HepG2 (cell line): ENCODE results near the gene TBC1D16. TPM values are rescaled to one million over a fixed set of nuclear protein-coding genes. Genes with fewer than 3 reads are reported as not detected.

Experiments
- ARNT2 ChIP-seq: sonication (generic); formaldehyde crosslinking; IDR thresholded peaks from 2 replicates; pipeline ENCODE4 v1.8.0; 2022; ENCODE audit warnings: mild to moderate bottlenecking, low read depth, missing genetic modification reagents, moderate library complexity
- GMEB1 ChIP-seq: sonication (generic); formaldehyde crosslinking; IDR thresholded peaks from 2 replicates; pipeline ENCODE4 v1.5.1; 2020; ENCODE audit warnings: missing genetic modification reagents, mild to moderate bottlenecking, borderline replicate concordance
- KAT7 ChIP-seq: IDR thresholded peaks from 2 replicates; pipeline ENCODE4 v1.6.1; 2018; ENCODE audit warnings: borderline replicate concordance, missing compliant biosample characterization
- KLF13 ChIP-seq: sonication (generic); formaldehyde crosslinking; IDR thresholded peaks from 2 replicates; pipeline ENCODE4 v1.4.0; 2020; ENCODE audit warnings: mild to moderate bottlenecking, missing genetic modification reagents
- MEF2D ChIP-seq: sonication (generic); formaldehyde crosslinking; IDR thresholded peaks from 2 replicates; pipeline ENCODE4 v1.5.1; 2020; ENCODE audit warnings: mild to moderate bottlenecking, missing genetic modification reagents
- PAX8 ChIP-seq: sonication (generic); formaldehyde crosslinking; IDR thresholded peaks from 2 replicates; pipeline ENCODE4 v1.8.0; 2022; ENCODE audit warnings: mild to moderate bottlenecking, missing genetic modification reagents, borderline replicate concordance
- RFXAP ChIP-seq: sonication (generic); formaldehyde crosslinking; IDR thresholded peaks from 2 replicates; pipeline ENCODE4 v1.4.0; 2020; ENCODE audit warnings: missing genetic modification reagents, borderline replicate concordance
- SMARCE1 ChIP-seq: fragments of 450-650 bp; IDR thresholded peaks from 2 replicates; pipeline ENCODE4 v1.6.1; 2017; ENCODE audit warnings: borderline replicate concordance
- SOX6 ChIP-seq, 2 experiments: fragments of 450-650 bp in 1 of 2; sonication (generic) in 1 of 2; formaldehyde crosslinking in 1 of 2; IDR thresholded peaks; 2 replicates each; pipeline versions ENCODE4 v1.4.0 to v1.6.1; 2017 to 2020; ENCODE audit warnings: antibody characterized with exemption in 1 of 2, mild to moderate bottlenecking in 1 of 2, missing genetic modification reagents in 1 of 2
- SRSF1 ChIP-seq: fragments of 200-400 bp; formaldehyde crosslinking; optimal IDR thresholded peaks from 2 replicates; pipeline ENCODE3; 2017; ENCODE audit warnings: mild to moderate bottlenecking, low read depth, low read length, moderate library complexity
- THAP11 ChIP-seq: IDR thresholded peaks from 2 replicates; pipeline ENCODE4 v1.6.1; 2016; ENCODE audit warnings: missing biosample characterization, missing genetic modification reagents
- ZBTB21 ChIP-seq: sonication (generic); formaldehyde crosslinking; IDR thresholded peaks from 2 replicates; pipeline ENCODE4 v1.4.0; 2020; ENCODE audit warnings: missing genetic modification reagents
- ZMYM2 ChIP-seq: sonication (generic); formaldehyde crosslinking; IDR thresholded peaks from 2 replicates; pipeline ENCODE4 v1.8.0; 2022; ENCODE audit warnings: mild to moderate bottlenecking, missing genetic modification reagents
- ZNF138 ChIP-seq: sonication (generic); formaldehyde crosslinking; IDR thresholded peaks from 2 replicates; pipeline ENCODE4 v1.5.0; 2020; ENCODE audit warnings: mild to moderate bottlenecking, low read depth, missing genetic modification reagents
- ZNF180 ChIP-seq: sonication (generic); formaldehyde crosslinking; IDR thresholded peaks from 2 replicates; pipeline ENCODE4 v1.4.0; 2020; ENCODE audit warnings: low read depth, missing genetic modification reagents, borderline replicate concordance
- ZNF382 ChIP-seq: sonication (generic); formaldehyde crosslinking; IDR thresholded peaks from 2 replicates; pipeline ENCODE4 v1.5.0; 2020; ENCODE audit warnings: missing genetic modification reagents, mild to moderate bottlenecking, borderline replicate concordance
- ZNF549 ChIP-seq: sonication (generic); formaldehyde crosslinking; IDR thresholded peaks from 2 replicates; pipeline ENCODE4 v1.5.0; 2020; ENCODE audit warnings: missing genetic modification reagents
- ZNF607 ChIP-seq: sonication (generic); formaldehyde crosslinking; IDR thresholded peaks from 2 replicates; pipeline ENCODE4 v1.5.1; 2020; ENCODE audit warnings: missing genetic modification reagents, mild to moderate bottlenecking, borderline replicate concordance
- ZSCAN30 ChIP-seq: sonication (generic); formaldehyde crosslinking; IDR thresholded peaks from 2 replicates; pipeline ENCODE4 v1.5.0; 2020; ENCODE audit warnings: mild to moderate bottlenecking, missing genetic modification reagents
- polyA plus RNA-seq, 8 experiments: library from polyadenylated mRNA; depleted of rRNA in 3 of 8; stranded (reverse) in 7 of 8; unstranded in 1 of 8; fragments of >200 nt; fragmentation: Illumina TruSeq in 4 of 8; extraction: Trizol in 4 of 8; gene quantifications; 2 replicates each; pipeline versions ENCODE4 v1.2.1 to v1.2.3, GENCODE V29; 2011 to 2016; ENCODE audit warnings: low read depth in 4 of 8, missing spikeins in 1 of 8, mixed read lengths in 1 of 8; ENCODE audit not compliant: insufficient read depth in 1 of 8
- total RNA-seq, 5 experiments: library from RNA; depleted of rRNA; stranded (reverse); fragments of >200 nt; fragmentation: Illumina TruSeq; extraction: Trizol; gene quantifications; 2 replicates each; pipeline ENCODE4 v1.2.3, GENCODE V29; 2016; ENCODE audit warnings: low read depth in 1 of 5
- TF ChIP-seq, protein P1 (sequence below): sonication (generic); formaldehyde crosslinking; IDR thresholded peaks from 2 replicates; pipeline ENCODE4 v1.8.1; 2022; ENCODE audit warnings: mild to moderate bottlenecking, missing genetic modification reagents
- TF ChIP-seq, protein P2 (sequence below): sonication (generic); formaldehyde crosslinking; IDR thresholded peaks from 2 replicates; pipeline ENCODE4 v1.4.0; 2020; ENCODE audit warnings: missing genetic modification reagents
- TF ChIP-seq, protein P3 (sequence below): sonication (generic); formaldehyde crosslinking; IDR thresholded peaks from 2 replicates; pipeline ENCODE4 v1.4.0; 2020; ENCODE audit warnings: missing genetic modification reagents
- TF ChIP-seq, protein P4 (sequence below): sonication (generic); formaldehyde crosslinking; IDR thresholded peaks from 2 replicates; pipeline ENCODE4 v1.5.0; 2020; ENCODE audit warnings: missing genetic modification reagents, mild to moderate bottlenecking, borderline replicate concordance

TBC1D16 gene
- total and polyA plus RNA-seq, 2 of the 13 experiments (the other 11 are each of a cell fraction or from before 2014, with no cell fraction given) = 14.9 to 24.9 TPM

- TF ChIP-seq, protein P1, sequence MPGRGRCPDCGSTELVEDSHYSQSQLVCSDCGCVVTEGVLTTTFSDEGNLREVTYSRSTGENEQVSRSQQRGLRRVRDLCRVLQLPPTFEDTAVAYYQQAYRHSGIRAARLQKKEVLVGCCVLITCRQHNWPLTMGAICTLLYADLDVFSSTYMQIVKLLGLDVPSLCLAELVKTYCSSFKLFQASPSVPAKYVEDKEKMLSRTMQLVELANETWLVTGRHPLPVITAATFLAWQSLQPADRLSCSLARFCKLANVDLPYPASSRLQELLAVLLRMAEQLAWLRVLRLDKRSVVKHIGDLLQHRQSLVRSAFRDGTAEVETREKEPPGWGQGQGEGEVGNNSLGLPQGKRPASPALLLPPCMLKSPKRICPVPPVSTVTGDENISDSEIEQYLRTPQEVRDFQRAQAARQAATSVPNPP (CRISPR knock-in tag) = no peak
- no peak for TF ChIP-seq KLF13 (CRISPR knock-in tag)
- TF ChIP-seq THAP11 = peak; percentile 73; the same call in 1 of the 2 replicates
- no peak for TF ChIP-seq ZMYM2
- TF ChIP-seq ARNT2 (CRISPR knock-in tag) = no peak
- TF ChIP-seq RFXAP (CRISPR knock-in tag) = peak; percentile 86; the same call in 1 of the 2 replicates
- no peak for TF ChIP-seq ZNF138 (CRISPR knock-in tag)
- TF ChIP-seq KAT7 (CRISPR knock-in tag) = no peak
- TF ChIP-seq ZSCAN30 (CRISPR knock-in tag) = 0 out of 2 replicates have a peak, but pooled peaks have one; percentile 63
- TF ChIP-seq ZNF180 (CRISPR knock-in tag) = no peak
- TF ChIP-seq SRSF1 = no peak
- no peak for TF ChIP-seq ZNF549 (CRISPR knock-in tag)
- TF ChIP-seq, protein P2, sequence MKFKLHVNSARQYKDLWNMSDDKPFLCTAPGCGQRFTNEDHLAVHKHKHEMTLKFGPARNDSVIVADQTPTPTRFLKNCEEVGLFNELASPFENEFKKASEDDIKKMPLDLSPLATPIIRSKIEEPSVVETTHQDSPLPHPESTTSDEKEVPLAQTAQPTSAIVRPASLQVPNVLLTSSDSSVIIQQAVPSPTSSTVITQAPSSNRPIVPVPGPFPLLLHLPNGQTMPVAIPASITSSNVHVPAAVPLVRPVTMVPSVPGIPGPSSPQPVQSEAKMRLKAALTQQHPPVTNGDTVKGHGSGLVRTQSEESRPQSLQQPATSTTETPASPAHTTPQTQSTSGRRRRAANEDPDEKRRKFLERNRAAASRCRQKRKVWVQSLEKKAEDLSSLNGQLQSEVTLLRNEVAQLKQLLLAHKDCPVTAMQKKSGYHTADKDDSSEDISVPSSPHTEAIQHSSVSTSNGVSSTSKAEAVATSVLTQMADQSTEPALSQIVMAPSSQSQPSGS (CRISPR knock-in tag) = peak; percentile 80
- TF ChIP-seq ZNF607 (CRISPR knock-in tag) = no peak
- TF ChIP-seq SMARCE1 = no peak
- TF ChIP-seq SOX6 (IDR thresholded peaks at IDR 0.05) = no peak
- TF ChIP-seq SOX6 (CRISPR knock-in tag; IDR thresholded peaks at IDR 0.05) = peak; percentile 86
- TF ChIP-seq ZNF382 = no peak
- TF ChIP-seq, protein P3, sequence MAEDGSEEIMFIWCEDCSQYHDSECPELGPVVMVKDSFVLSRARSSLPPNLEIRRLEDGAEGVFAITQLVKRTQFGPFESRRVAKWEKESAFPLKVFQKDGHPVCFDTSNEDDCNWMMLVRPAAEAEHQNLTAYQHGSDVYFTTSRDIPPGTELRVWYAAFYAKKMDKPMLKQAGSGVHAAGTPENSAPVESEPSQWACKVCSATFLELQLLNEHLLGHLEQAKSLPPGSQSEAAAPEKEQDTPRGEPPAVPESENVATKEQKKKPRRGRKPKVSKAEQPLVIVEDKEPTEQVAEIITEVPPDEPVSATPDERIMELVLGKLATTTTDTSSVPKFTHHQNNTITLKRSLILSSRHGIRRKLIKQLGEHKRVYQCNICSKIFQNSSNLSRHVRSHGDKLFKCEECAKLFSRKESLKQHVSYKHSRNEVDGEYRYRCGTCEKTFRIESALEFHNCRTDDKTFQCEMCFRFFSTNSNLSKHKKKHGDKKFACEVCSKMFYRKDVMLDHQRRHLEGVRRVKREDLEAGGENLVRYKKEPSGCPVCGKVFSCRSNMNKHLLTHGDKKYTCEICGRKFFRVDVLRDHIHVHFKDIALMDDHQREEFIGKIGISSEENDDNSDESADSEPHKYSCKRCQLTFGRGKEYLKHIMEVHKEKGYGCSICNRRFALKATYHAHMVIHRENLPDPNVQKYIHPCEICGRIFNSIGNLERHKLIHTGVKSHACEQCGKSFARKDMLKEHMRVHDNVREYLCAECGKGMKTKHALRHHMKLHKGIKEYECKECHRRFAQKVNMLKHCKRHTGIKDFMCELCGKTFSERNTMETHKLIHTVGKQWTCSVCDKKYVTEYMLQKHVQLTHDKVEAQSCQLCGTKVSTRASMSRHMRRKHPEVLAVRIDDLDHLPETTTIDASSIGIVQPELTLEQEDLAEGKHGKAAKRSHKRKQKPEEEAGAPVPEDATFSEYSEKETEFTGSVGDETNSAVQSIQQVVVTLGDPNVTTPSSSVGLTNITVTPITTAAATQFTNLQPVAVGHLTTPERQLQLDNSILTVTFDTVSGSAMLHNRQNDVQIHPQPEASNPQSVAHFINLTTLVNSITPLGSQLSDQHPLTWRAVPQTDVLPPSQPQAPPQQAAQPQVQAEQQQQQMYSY (CRISPR knock-in tag) = peak; percentile 29; the same call in 1 of the 2 replicates
- TF ChIP-seq, protein P4, sequence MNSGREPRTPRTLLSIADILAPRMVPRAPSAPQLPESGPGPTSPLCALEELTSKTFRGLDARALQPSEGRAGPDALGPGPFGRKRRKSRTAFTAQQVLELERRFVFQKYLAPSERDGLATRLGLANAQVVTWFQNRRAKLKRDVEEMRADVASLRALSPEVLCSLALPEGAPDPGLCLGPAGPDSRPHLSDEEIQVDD (CRISPR knock-in tag) = no peak
- peak; percentile 86 for TF ChIP-seq MEF2D (CRISPR knock-in tag)
- TF ChIP-seq GMEB1 = no peak
- TF ChIP-seq ZBTB21 (CRISPR knock-in tag) = no peak
- no peak for TF ChIP-seq PAX8 (CRISPR knock-in tag)
Observed at GRCh38 chr17:79905832-79906231, 129.8 kb downstream of the TBC1D16 start (continued).
